GM21447 (cell line): Measurements from ENCODE around the gene NPDC1.

ENCODE experiments used
- ATAC-seq: cut with Tn5 transposase; IDR thresholded peaks from one replicate; pipeline ENCODE4 v1.9.1; 2021; ENCODE audit not compliant: unreplicated experiment

The NPDC1 gene

DNA sequence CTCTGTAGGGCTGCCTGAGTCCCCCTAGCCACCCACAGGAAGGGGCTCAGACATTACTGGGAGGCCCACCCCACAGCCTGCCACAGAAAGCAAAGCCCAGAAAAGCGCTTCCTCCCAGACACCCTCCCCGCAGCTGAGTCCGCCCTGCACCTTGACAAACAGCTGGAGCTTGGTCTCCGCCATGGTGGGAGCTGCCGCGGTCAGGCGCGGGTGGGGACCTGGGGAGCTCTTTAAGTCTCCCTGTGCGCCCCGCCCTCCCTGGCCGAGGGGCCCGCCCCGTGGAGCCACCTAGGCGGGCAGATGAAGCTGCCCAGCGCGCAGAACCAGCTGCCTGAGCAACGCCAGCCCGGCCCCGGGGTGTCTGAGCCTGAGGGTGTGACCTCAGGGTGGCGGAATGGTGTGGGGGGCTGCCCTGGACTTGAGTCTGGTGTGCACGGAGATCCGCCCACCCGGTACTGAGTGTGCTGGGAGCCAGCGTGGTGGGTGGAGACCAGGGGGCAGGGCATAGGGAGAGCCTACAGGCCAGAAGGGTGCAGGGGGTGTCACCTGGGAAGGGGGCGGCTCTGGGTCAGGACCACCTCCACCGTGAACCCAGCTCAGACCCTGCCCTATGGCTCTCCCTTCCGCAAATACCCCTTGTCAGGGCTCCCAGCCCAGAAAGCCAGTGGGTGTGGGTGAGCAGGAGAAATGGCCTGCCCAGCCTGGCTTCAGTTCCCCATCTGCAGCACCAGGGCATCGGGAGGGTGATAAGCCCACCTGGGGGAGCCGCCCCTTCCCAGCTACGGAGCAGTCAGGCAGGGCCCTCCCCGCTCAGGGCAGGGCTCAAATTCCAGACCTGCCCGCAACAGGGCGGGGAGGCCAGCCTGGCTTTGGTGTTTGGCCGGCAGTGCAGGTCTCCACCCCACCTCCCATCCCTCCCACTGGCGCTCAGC lies 49.4 kb downstream of the NPDC1 start, which contains the start of gene CLIC3:
CLIC3 (minus strand) TSS at position 208 of the 932 bp plus-strand sequence; CDS start at position 183, 25 bp downstream.
- ATAC-seq: no peak

DNA sequence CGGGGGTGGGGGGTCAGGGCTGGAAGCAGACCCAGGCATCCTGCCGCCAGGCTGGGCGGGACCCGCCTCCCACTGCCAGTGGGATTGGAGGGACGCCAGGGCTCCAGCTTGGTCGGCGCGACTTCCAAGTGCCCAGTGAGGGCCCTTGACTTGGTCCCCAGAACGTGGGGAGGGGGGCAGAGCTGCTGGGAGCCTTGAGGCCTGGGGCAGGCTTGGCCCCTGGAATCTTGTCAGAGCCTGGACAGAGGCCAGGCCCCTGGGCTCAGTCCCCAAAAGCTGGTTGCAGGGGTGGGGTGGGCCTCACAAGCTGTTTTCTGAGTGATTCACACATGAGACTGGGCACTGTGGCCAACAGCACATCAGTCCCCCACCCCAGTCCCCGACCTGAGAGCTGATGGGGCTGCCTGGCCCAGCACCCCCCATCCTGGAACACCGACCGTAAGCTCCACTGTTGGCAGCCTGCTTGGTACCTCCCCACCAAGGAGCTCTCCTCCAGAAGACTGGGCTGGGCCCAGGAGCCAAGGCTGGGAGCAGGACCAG lies 50.1 kb downstream of the NPDC1 start:
- no peak for ATAC-seq

DNA sequence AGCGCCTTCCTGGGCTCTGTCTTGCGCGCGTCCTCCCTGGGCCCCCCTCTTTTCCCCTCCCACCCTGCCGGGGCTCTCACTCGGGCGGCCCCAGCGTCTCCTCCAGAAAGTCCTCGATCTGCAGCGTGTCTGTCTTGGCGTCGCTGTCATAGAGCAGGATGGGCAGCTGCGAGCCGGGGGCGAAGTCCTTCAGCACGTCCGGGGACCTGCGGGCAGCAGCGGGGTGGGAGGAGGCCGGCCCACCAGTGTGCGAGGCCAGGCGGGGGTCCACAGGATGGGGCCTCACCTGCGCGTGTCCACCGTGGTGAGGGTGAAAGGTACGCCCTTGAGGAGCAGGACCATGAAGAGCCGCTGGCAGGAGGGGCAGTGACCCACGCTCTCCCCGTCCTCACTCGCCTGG lies 50.6 kb downstream of the NPDC1 start:
- ATAC-seq: no peak

DNA sequence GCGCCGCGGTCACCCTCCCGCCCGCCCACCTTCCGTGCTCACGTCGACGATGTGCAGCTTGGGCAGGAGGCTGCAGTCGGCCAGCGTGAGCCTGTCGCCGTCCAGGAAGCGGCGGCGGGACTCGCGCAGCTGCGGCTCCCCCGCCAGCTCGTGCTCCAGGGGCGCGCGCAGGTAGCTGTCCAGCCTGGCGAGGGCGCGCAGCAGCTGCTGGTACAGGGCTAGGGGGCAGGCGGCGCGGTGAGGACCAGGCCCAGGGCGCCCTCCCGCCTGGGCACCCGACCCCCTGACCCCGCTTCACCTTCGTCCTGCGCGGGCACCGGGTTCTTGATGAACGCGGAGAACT lies 51.1 kb downstream of the NPDC1 start:
- no peak for ATAC-seq

DNA sequence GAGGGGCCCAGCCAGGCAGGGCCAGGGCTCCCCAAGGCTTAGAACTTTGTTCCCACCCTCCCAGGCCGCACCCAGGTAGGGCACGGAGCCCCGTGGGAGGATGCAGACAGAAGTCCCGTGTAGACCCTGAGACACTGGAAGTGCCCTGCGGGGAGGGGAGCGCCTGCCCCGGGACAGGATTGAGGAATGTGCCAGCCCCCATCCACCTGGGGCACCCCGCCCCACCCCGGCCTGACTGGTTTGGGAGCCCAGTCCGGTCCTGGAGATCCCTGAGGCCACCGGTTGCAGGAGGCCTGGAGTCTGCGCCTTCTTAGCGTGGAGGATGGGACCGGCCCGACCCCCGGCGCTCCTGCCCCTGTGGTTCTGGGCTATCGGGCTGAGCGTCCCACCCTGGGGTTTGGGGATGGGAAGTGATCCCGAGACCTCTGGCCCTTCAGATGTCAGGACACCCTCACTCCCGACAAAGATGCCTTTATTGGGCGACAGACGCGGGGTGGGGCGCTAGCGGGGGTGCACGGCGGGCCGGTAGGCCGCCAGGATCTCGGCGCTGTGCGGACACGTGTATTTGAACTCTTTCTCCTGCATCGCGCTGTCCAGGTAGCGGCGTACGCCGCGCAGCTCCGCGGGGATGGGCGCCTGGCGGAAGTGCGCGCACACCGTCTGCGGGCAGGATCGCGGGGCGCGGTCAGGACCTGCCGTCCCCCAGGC lies 51.6 kb downstream of the NPDC1 start:
- ATAC-seq: no peak

DNA sequence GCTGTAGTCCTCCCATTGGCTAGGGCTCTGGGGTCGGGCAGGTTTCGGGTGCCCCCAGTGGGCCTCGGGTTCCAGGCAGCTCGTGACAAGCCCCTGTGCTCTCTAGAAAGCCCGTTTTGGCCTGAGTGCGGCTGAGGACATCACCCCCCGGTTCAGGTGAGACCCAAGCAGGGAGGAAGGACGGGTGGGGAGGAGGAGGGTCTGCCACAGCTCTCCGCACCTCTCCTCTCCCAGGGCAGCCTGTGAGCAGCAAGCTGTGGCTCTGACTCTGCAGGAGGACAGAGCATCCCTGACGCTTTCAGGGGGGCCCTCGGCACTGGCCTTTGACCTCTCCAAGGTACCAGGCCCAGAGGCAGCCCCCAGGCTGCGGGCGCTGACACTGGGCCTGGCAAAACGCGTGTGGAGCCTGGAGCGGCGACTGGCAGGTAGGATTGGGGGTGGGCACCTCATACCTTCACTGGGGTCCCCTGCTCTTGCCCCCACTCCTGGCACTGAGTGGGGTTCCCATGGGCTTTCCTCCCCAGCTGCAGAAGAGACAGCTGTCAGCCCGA lies 53.1 kb downstream of the NPDC1 start:
- ATAC-seq: no peak

DNA sequence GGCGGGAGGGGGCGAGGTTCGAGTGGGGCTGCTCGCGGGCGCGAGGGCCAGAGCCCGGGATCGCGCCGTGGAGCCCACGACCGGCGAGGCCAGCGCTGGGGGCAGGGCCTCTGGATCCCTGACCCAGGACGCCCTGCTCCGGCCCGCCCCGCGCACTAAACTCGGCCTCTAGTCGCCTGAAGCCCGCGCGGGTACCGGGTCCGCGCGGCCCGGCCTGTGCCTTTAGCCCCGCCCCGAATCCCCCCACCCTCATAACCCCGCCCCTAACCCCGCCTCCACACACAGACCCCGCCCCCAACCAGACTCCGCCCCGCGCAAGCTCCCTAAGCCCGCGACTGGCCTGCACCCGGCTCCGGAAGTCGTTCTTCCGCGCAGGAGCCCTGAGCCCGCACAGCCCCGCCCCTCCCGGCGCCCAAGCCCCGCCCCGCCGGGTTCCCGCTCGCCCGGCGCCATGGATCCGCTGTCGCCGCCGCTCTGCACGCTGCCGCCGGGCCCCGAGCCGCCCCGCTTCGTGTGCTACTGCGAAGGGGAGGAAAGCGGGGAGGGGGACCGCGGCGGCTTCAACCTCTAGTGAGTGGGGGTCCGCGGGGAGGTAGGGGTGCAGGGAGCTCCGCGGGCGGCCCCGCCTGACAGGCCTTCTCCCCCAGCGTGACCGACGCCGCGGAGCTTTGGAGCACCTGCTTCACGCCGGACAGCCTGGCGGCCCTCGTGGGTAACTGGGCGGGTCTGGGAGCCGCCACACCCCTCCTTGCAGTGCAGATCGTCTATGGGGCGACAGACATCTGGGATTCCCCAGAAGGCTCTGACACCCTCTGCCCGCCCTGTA lies 53.8 kb downstream of the NPDC1 start, which contains the start of gene PAXX:
PAXX (plus strand) TSS at position 430 of the 826 bp plus-strand sequence; CDS start at position 452, 22 bp downstream.
- ATAC-seq: peak; percentile 67

DNA sequence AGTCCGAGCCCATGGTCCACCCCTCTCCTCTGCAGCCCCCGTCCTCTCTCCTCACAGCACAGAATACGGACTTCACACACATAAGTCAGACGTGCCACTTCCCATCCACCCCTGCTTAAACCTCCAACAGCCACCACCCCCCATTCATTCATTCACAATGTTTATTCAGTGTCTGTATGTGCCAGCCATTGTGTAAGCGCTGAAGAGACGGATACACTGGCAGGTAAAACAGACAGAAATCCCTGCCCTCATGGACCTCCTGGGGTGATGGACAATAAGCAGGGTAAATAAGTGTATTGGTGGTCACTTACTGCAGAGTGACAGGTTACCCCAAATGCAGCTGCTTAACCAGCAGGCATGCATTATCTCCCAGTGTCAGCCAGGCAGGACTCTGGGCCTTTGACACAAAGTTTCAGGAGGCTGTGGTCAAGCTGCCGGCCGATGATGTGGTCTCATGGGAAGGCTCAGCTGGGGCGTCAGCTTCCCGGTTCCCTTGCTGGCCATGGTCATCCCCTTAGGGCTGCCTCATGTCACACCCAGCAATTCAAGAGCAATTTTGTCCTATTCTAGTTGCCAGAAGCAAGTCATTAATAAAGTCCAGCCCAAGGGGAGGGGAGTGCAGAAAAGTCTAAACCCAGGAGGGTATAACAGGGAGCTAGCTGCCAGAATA lies 55.6 kb downstream of the NPDC1 start:
- no peak for ATAC-seq
